Endothelial cell of umbilical vein (primary cell): ENCODE measurements around the gene KIAA1191. TPM values are rescaled to one million over a fixed set of nuclear protein-coding genes. Genes with fewer than 3 reads are reported as not detected.

Source experiments
- BruUV-seq: library from RNA; stranded (reverse); fragments of 400-500 nt; replicated peaks from 2 replicates; lab custom pipeline; 2021; lab: Mats Ljungman, UMichigan
- CTCF ChIA-PET: fragments of 300-600, 350-600 bp; sonication (Branson Sonifier 250); formaldehyde crosslinking; loops from one replicate; lab custom pipeline; 2021; ENCODE audit warnings: antibody characterized with exemption, inconsistent platforms; lab: Charles Lee
- POLR2A ChIA-PET: fragments of 300-600, 350-600 bp; sonication (Branson Sonifier 250); formaldehyde crosslinking; loops from one replicate; lab custom pipeline; 2021; ENCODE audit warnings: antibody characterized with exemption, inconsistent platforms; lab: Charles Lee
- DNase-seq: peaks from one replicate; pipeline ENCODE4 v3.0.0-alpha.2; 2011; ENCODE audit warnings: low read depth, low spot score
- FAIRE-seq: peaks from 2 replicates; lab custom pipeline; 2011; peaks lifted over from hg19 to GRCh38; lab: Jason Lieb, UNC
- H2AFZ ChIP-seq: 2 replicates; pipeline ENCODE4 v1.6.0; 2012; ENCODE audit warnings: low read depth, low read length, control low read depth, inconsistent platforms
- H3K27ac ChIP-seq: 2 replicates; pipeline ENCODE4 v1.5.1; 2011; ENCODE audit warnings: low read depth, mild to moderate bottlenecking, control low read depth, low read length, moderate library complexity; ENCODE audit not compliant: insufficient read depth
- H3K27me3 ChIP-seq, 2 experiments: 2 replicates each; pipeline versions ENCODE4 v1.6.0 to v1.6.1; 2011; ENCODE audit warnings: low read length in 2 of 2, mixed read lengths in 1 of 2; ENCODE audit not compliant: control insufficient read depth in 2 of 2, insufficient read depth in 2 of 2
- H3K36me3 ChIP-seq, 2 experiments: 2 replicates in 1 of 2; 3 replicates in 1 of 2; pipeline ENCODE4 v1.5.1; 2011; ENCODE audit warnings: low read length in 2 of 2, mild to moderate bottlenecking in 1 of 2, moderate library complexity in 1 of 2; ENCODE audit not compliant: control insufficient read depth in 2 of 2, insufficient read depth in 2 of 2; ENCODE audit errors: extremely low read depth in 1 of 2
- H3K4me1 ChIP-seq: 3 replicates; pipeline ENCODE4 v1.5.1; 2011; ENCODE audit warnings: mild to moderate bottlenecking, low read length; ENCODE audit not compliant: control insufficient read depth, insufficient read depth; ENCODE audit errors: extremely low read depth
- H3K4me2 ChIP-seq: 2 replicates; pipeline ENCODE4 v1.6.1; 2011; ENCODE audit warnings: low read length, control low read depth, mixed read lengths; ENCODE audit not compliant: insufficient read depth
- H3K4me3 ChIP-seq, 3 experiments: fragments of 200-600 bp in 1 of 3; sonication (generic), shearing (Covaris generic) in 1 of 3; replicated peaks in 1 of 3; 2 replicates each; pipeline ENCODE4 v1.5.1; 2011 to 2016; ENCODE audit warnings: control low read depth in 3 of 3, low read length in 3 of 3, mild to moderate bottlenecking in 2 of 3, inconsistent platforms in 1 of 3, low read depth in 1 of 3, moderate library complexity in 1 of 3; ENCODE audit not compliant: insufficient read depth in 1 of 3
- H3K79me2 ChIP-seq: 2 replicates; pipeline ENCODE4 v1.6.0; 2012; ENCODE audit warnings: low read length, inconsistent platforms; ENCODE audit not compliant: control insufficient read depth, insufficient read depth
- H3K9ac ChIP-seq: replicated peaks from 2 replicates; pipeline ENCODE3; 2011; ENCODE audit warnings: low read length, control low read depth; ENCODE audit not compliant: insufficient read depth; ENCODE audit errors: extremely low read depth
- H3K9me1 ChIP-seq: replicated peaks from 3 replicates; pipeline ENCODE4 v1.6.0; 2011; ENCODE audit warnings: mild to moderate bottlenecking, low read length; ENCODE audit not compliant: control insufficient read depth, insufficient read depth; ENCODE audit errors: extremely low read depth
- H3K9me3 ChIP-seq: replicated peaks from 2 replicates; pipeline ENCODE4 v1.5.1; 2012; ENCODE audit warnings: low read length, inconsistent platforms; ENCODE audit not compliant: control insufficient read depth, insufficient read depth
- H4K20me1 ChIP-seq: replicated peaks from 2 replicates; pipeline ENCODE3; 2011; ENCODE audit warnings: mild to moderate bottlenecking, low read length; ENCODE audit not compliant: control insufficient read depth, insufficient read depth; ENCODE audit errors: extremely low read depth
- CTCF ChIP-seq, 2 donors: IDR thresholded peaks; 1 replicate in 1 of 2; 2 replicates in 1 of 2; pipeline ENCODE4 v1.5.1; 2011; ENCODE audit warnings: low read length in 2 of 2, mild to moderate bottlenecking in 2 of 2, moderate library complexity in 2 of 2, control low read depth in 1 of 2, inconsistent platforms in 1 of 2, low read depth in 1 of 2; ENCODE audit not compliant: insufficient read depth in 1 of 2; ENCODE audit errors: extremely low read depth in 1 of 2
- EZH2 ChIP-seq: IDR thresholded peaks from 2 replicates; pipeline ENCODE4 v1.6.1; 2012; ENCODE audit warnings: borderline replicate concordance, low read depth, mild to moderate bottlenecking, moderate library complexity, low read length, inconsistent platforms; ENCODE audit not compliant: severe bottlenecking
- FOS ChIP-seq: IDR thresholded peaks from 2 replicates; pipeline ENCODE4 v1.6.1; 2011; ENCODE audit warnings: mild to moderate bottlenecking, low read length, moderate library complexity, borderline replicate concordance; ENCODE audit not compliant: insufficient read depth
- JUN ChIP-seq: IDR thresholded peaks from 2 replicates; pipeline ENCODE4 v1.6.1; 2011; ENCODE audit warnings: borderline replicate concordance, low read depth; ENCODE audit not compliant: insufficient read length, insufficient read depth
- MAX ChIP-seq: IDR thresholded peaks from 2 replicates; pipeline ENCODE4 v1.6.1; 2011; ENCODE audit not compliant: insufficient read depth, insufficient read length
- POLR2A ChIP-seq: IDR thresholded peaks from 2 replicates; pipeline ENCODE4 v1.6.1; 2012; ENCODE audit warnings: low read depth, mild to moderate bottlenecking, control low read depth, low read length
- dilution Hi-C: fragments of 300-500 bp; cut with MboI; formaldehyde crosslinking; loops from one replicate; pipeline ENCODE4 v1.15.0; 2019; ENCODE audit warnings: low sequenced_read_pairs; ENCODE audit not compliant: extremely low pct_ligation_motif_present
- intact Hi-C: fragments of 100-400 bp; cut with micrococcal nuclease; formaldehyde crosslinking; loops from one replicate; pipeline ENCODE4 v1.10.0; 2022
- polyA plus RNA-seq, 4 experiments: library from polyadenylated mRNA; depleted of rRNA in 3 of 4; stranded (reverse) in 3 of 4; unstranded in 1 of 4; fragments of >200 nt; gene quantifications; 2 replicates each; pipeline versions ENCODE4 v1.2.1 to v1.2.3, GENCODE V29; 2011 to 2012; ENCODE audit warnings: missing spikeins in 1 of 4
- total RNA-seq: library from RNA; stranded (reverse); gene quantifications from 2 replicates; pipeline ENCODE4 v1.2.3, GENCODE V29; 2021

KIAA1191 gene
- total and polyA plus RNA-seq, 2 donors (not counting 3 experiments of a cell fraction or from before 2014, with no cell fraction given): 114 to 116 TPM

GRCh38 chr5:176369934-176370711 is 8.6 kb upstream of the KIAA1191 start:
- intact Hi-C loops: loop anchor here (10.0 kb wide), 1 partner anchor 135 kb away; the partner anchor contains the start of gene SIMC1
- Histone ChIP-seq H3K4me2 (no peak overlapping the region), H2AFZ (no peak overlapping the region), H3K9me3 (no peaks in the 10 kb centered on the region), H3K36me3 (peaks cover 0 to 20% of the 10 kb centered on the region in 2 experiments), H3K4me3 (no peak overlapping the region), H3K27ac (no peak overlapping the region), H3K9ac (no peak overlapping the region), H3K9me1 (no peaks in the 10 kb centered on the region), H3K79me2 (no peaks in the 10 kb centered on the region), H3K4me1 (peaks cover 5% of the 10 kb centered on the region), H3K27me3 (no peaks in the 10 kb centered on the region), H4K20me1 (no peaks in the 10 kb centered on the region)
- dilution Hi-C loops: no loop called here
- no TSS peak for BruUV-seq
- DNase-seq: no peak
- no peak for TF ChIP-seq CTCF (IDR thresholded peaks at IDR 0.05; ENCODE audit: extremely low read depth in 1 of 2, insufficient read depth in 1 of 2, low read depth in 1 of 2, low read length in 2 of 2)
- TF ChIP-seq POLR2A: no peak
- no peak for TF ChIP-seq EZH2
- ChIA-PET POLR2A (no interaction called here), CTCF (interaction anchor here (1.0 kb wide), 1 partner anchor 641 kb away, joined by 4 read pairs; no protein-coding TSS in a partner anchor)
- no peak for FAIRE-seq

- TF ChIP-seq JUN (no peak), FOS (no peak), MAX (no peak)
- no TSS peak for BruUV-seq
- Histone ChIP-seq H3K27ac (no peak overlapping the region), H2AFZ (no peak overlapping the region), H4K20me1 (no peaks in the 10 kb centered on the region), H3K4me3 (no peak overlapping the region), H3K4me2 (no peak overlapping the region), H3K9ac (no peak overlapping the region), H3K79me2 (no peaks in the 10 kb centered on the region), H3K27me3 (no peaks in the 10 kb centered on the region), H3K36me3 (peaks cover 0 to 20% of the 10 kb centered on the region in 2 experiments), H3K4me1 (peaks cover 9% of the 10 kb centered on the region), H3K9me3 (no peaks in the 10 kb centered on the region), H3K9me1 (no peaks in the 10 kb centered on the region)
- CTCF ChIA-PET: interaction anchor here (1.5 kb wide), 1 partner anchor 237 kb away, joined by 3 read pairs; no protein-coding TSS in a partner anchor
- DNase-seq: no peak
- intact Hi-C loops: loop anchor here (10.0 kb wide), 1 partner anchor 134 kb away; the partner anchor contains the start of gene SIMC1
- dilution Hi-C loops: no loop called here
- FAIRE-seq: no peak
- POLR2A ChIA-PET: interaction anchor here (0.6 kb wide), 1 partner anchor 20 kb away, joined by 3 read pairs; the partner anchor contains the start of genes HIGD2A and NOP16
These were observed 7.2 kb upstream of the KIAA1191 start for GRCh38 chr5:176368726-176369125.
